Heart left ventricle (tissue), 13 donors: Measurements from ENCODE around the gene RFXANK.

Source experiments
- POLR2A ChIP-seq, 2 donors: fragments of 450-650 bp; IDR thresholded peaks; one replicate each; pipeline ENCODE4 v1.6.1; 2017; ENCODE audit warnings: antibody characterized with exemption in 2 of 2, mild to moderate bottlenecking in 2 of 2, moderate library complexity in 2 of 2
- TF ChIP-seq, protein P1 (sequence below), 12 donors: fragments of 200-600 bp; sonication (generic) in 4 of 12; IDR thresholded peaks; one replicate each; pipeline versions ENCODE4 v1.5.0 to v1.8.0; 2018 to 2022; ENCODE audit warnings: antibody characterized with exemption in 12 of 12, mild to moderate bottlenecking in 5 of 12
- donor health status: ischemic (EF 13 %, LVEDD 7.1; RV severe dilation, severe dysfunction).
- donor health status: DM: no; HTN: yes; CAD: no.
- donor health status: DM: no; HTN: no; CAD: no.
- donor health status: ischemic (EF 25% LVEDD 6.9; RV normal size, moderate dysfunction).
- donor health status: ischemic (EF 25% LVEDD 5.7; RV mildly dilated, moderate dysfunction).
- donor health status: ischemic (EF 35%, LVEDD 5.7; RV mildly dilated, moderate dysfunction).
- donor health status: nonischemic (EF 11% LVEDD 7.7; RV severe dilation, severe dysfunction).
- donor health status: DM: yes; HTN: yes; CAD: no.
- donor health status: PGD.
- donor health status: ischemic (EF 29% LVEDD 5.4; RV normal size, mild dysfunction).
- donor health status: nonischemic (EF 23%, LVEDD 6.1; RV moderate dilation, normal function).

DNA sequence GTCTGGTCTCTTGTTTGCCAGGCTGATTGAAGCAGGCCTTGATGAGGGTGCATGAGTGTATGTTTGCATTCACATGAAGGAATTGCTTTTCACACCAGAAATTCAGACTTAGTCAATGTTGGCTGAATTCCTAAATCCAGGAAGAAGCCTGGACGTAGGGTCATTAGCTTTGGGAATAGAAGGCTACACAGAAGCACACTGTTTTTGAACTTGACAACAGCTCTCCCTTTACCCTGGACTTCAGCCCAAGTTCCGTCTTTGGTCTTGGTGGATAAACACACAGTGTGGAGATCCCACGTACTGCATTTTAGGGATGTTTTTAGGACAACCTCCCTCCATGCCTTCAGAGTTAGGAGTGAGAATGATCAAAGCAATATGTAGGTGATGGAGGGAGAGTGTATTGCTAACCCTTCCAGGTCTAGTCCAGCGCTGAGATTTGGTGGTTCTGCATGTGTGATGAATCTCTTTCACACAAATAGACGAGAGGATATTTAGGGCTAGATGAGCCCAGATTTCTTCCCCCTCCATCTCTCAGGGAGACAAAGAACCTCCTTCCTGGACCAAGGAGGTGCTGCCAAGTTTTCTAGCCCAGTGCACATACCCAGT, 58.2 kb downstream of the RFXANK start:
- TF ChIP-seq, protein P1, sequence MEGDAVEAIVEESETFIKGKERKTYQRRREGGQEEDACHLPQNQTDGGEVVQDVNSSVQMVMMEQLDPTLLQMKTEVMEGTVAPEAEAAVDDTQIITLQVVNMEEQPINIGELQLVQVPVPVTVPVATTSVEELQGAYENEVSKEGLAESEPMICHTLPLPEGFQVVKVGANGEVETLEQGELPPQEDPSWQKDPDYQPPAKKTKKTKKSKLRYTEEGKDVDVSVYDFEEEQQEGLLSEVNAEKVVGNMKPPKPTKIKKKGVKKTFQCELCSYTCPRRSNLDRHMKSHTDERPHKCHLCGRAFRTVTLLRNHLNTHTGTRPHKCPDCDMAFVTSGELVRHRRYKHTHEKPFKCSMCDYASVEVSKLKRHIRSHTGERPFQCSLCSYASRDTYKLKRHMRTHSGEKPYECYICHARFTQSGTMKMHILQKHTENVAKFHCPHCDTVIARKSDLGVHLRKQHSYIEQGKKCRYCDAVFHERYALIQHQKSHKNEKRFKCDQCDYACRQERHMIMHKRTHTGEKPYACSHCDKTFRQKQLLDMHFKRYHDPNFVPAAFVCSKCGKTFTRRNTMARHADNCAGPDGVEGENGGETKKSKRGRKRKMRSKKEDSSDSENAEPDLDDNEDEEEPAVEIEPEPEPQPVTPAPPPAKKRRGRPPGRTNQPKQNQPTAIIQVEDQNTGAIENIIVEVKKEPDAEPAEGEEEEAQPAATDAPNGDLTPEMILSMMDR (IDR thresholded peaks at IDR 0.05): no peak
- TF ChIP-seq POLR2A (IDR thresholded peaks at IDR 0.05): no peak
